ENCODE results near the gene METTL27. TPM values are rescaled to one million over a fixed set of nuclear protein-coding genes. Genes with fewer than 3 reads are reported as not detected.

METTL27 gene
- total RNA-seq, 1 donor from 2014 or later, result 4.0 TPM

DNA sequence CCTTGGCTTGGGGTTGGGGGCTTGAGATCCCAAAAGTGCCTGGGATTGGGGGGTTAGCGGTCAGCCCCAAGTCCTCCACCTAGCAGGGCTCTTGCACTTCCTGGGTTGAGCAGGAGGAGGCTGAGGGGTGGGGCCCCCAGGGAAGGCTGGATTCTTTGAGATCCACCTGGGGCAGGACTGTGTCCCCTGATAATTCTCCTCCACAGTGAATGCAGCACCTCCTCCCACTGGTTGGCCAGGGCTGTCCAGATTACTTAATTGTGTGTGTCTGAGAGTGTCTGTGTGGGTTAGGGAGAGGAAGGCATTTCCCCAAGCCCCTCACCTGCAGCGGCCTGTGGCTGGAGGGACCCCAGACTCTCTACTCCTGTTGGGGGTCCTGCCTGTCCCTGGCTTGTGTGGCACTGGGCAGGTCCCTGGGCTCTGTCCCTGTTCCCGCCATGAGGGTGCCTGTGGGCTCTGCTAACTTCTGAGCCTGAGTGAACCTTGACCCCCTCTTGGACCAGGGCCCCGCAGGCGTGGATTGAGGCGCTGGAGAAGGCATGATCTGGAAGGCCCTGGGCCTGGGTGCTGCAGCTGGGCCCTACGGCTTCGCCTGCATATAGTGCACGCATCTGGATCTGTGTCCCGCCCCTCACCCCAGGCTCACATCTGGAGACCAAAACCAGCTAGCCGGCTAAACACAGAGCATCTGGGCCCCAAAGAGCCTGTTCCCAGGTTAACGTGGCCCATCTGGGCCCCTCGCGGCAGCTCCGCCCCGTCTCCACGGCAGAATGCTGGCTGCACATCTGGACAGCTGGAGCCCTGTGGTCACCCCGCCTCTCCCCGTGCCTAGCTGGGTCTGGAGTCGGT, 29.1 kb upstream of the METTL27 start:
- Histone ChIP-seq H3K4me3 (no peak overlapping the region), H3K9me3 (no peaks in the 10 kb centered on the region), H3K4me1 (peaks cover 36% of the 10 kb centered on the region), H3K27ac (peak overlapping the region; percentile 24), H3K27me3 (ENCODE audit: low read depth) (no peaks in the 10 kb centered on the region), H3K36me3 (no peaks in the 10 kb centered on the region)
- peak; percentile 4 to 15 for ATAC-seq
- intact Hi-C loops (cut with DNase I), result no loop called here
- no peak for DNase-seq
- TF ChIP-seq, protein P1, sequence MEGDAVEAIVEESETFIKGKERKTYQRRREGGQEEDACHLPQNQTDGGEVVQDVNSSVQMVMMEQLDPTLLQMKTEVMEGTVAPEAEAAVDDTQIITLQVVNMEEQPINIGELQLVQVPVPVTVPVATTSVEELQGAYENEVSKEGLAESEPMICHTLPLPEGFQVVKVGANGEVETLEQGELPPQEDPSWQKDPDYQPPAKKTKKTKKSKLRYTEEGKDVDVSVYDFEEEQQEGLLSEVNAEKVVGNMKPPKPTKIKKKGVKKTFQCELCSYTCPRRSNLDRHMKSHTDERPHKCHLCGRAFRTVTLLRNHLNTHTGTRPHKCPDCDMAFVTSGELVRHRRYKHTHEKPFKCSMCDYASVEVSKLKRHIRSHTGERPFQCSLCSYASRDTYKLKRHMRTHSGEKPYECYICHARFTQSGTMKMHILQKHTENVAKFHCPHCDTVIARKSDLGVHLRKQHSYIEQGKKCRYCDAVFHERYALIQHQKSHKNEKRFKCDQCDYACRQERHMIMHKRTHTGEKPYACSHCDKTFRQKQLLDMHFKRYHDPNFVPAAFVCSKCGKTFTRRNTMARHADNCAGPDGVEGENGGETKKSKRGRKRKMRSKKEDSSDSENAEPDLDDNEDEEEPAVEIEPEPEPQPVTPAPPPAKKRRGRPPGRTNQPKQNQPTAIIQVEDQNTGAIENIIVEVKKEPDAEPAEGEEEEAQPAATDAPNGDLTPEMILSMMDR (IDR thresholded peaks at IDR 0.05), result no peak

DNA sequence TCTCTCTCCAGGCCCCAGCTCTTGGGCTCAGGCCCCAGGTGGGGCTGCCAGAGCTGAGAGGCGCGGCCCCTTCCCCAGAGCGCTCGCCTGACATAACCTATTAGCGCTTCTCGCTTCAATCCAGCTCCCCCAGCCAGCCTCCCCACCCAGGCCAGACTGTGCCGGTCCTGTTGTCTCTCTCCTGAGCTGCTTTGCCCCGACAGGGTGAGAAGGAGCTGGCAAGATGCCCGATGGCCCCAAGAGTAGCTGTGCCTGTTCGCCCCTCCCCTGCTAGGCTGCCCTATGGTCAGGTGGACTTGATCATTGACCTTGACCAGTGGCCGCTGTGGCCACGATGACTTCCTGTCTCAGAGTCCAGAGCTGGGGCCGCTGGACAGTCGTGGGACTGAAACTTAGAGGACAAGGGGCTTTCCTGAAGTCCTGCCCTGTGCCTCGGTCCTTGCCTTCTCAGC, 27.8 kb upstream of the METTL27 start:
- ATAC-seq (peak in 1 of 2 donors; percentile 4), DNase-seq (no peak)
- peaks cover 36% of the 10 kb centered on the region for H3K4me1 ChIP-seq
- H3K4me3 ChIP-seq, result no peak overlapping the region
- peak overlapping the region; percentile 21 for H3K27ac ChIP-seq
- H3K36me3 ChIP-seq, result no peaks in the 10 kb centered on the region
- H3K9me3 ChIP-seq, result no peaks in the 10 kb centered on the region
- H3K27me3 ChIP-seq (ENCODE audit: low read depth), result no peaks in the 10 kb centered on the region
- intact Hi-C loops (cut with DNase I), result no loop called here
- TF ChIP-seq, protein P1 (IDR thresholded peaks at IDR 0.05), result no peak

DNA sequence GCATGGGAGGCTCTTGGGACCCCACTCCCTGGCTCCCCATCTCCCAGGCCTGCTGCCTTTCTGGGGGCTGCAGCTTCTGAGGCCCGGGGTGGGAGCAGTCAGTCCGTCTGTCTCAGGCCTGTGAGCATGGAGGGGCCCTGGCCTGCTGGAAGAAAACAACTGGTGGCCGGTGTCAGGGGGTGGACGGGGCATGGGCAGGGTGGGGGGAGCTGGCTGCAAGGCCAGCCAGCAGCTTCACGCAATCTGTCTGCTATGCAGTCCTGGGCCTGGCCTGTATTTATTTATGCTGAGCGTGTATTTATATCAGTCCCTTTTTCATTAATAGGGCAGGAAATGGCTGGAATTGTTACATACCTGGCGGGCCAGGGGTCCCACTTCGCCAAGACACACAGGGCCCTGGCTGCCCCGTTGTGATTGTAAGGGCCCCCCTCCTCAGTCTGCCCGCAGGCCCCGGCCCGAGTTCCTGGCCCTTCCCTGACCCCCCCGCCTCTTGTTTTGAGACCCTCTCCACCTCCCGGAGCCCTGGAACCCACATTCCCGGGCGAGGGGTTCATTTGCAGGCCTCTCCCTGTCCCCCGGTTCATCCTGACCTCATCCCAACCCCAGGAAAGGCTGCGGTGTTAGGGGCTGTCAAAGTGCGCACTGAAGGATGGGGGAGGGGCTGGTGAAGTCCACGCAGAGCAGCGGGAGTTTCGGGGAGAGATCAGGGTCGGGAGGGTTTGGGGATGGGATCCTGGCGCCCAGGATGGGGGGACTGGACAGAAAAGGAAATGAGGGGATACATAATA, 26.9 kb upstream of the METTL27 start:
- H3K9me3 ChIP-seq, result no peaks in the 10 kb centered on the region
- ATAC-seq, result no peak
- H3K36me3 ChIP-seq, result no peaks in the 10 kb centered on the region
- DNase-seq, result no peak
- no peaks in the 10 kb centered on the region for H3K27me3 ChIP-seq (ENCODE audit: low read depth)
- no peak overlapping the region for H3K4me3 ChIP-seq
- TF ChIP-seq, protein P1 (IDR thresholded peaks at IDR 0.05), result no peak
- intact Hi-C loops (cut with DNase I), result no loop called here
- peaks cover 36% of the 10 kb centered on the region for H3K4me1 ChIP-seq
- H3K27ac ChIP-seq, result peak overlapping the region; percentile 41

DNA sequence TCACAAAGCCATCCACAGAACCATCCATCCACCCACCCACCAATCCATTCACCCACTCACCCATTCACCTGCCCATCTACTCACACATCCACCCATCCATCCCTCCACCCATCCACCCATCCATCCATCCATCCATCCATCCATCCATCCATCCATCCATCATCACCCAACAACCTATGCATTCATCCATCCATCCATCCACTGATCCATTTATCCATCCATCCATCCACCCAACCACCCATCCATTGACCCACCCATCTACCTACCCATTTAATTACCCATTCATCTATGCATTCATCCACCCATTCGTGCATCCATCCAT, 24.1 kb upstream of the METTL27 start:
- no peaks in the 10 kb centered on the region for H3K36me3 ChIP-seq
- intact Hi-C loops (cut with DNase I), result no loop called here
- H3K27me3 ChIP-seq (ENCODE audit: low read depth), result no peaks in the 10 kb centered on the region
- H3K9me3 ChIP-seq, result no peaks in the 10 kb centered on the region
- DNase-seq (no peak), ATAC-seq (no peak)
- no peak overlapping the region for H3K27ac ChIP-seq
- no peak overlapping the region for H3K4me3 ChIP-seq
- TF ChIP-seq, protein P1 (IDR thresholded peaks at IDR 0.05), result no peak
- peaks cover 25% of the 10 kb centered on the region for H3K4me1 ChIP-seq

DNA sequence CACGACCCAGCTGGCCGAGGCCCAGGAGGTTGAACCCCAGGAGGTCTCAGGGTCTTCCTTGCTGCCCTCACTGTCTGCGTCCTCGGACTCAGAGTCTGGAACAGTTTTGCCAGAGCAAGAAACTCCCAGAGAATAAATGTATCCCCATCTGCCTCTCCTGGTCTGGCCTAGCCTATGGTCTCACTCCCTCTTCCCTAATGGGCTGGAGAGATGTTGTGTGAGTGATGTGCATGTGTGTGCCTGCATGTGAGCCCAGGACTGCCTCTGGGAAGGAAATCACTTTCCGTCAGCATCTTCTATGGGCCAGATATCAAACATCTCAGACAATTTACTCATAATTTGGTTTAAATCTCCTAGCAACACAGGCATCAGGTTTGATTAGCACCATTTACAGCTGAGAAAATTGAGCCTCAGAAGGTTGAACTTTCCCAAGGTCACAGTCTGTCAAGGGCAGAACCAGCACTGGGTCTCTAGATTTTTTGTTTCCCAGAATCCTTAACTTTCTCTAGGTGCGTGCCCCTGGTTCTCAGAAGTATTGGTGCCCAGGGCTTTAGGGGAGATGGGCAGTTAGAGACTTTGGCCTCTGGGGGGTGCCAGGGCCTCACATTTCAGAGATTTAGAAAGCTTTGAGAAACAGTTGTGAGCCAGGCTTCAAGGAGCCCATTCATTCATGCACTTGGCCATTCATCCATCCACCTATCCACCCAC, 23.6 kb upstream of the METTL27 start:
- intact Hi-C loops (cut with DNase I), result no loop called here
- Histone ChIP-seq H3K27me3 (ENCODE audit: low read depth) (no peaks in the 10 kb centered on the region), H3K36me3 (no peaks in the 10 kb centered on the region), H3K4me1 (peaks cover 21% of the 10 kb centered on the region), H3K27ac (no peak overlapping the region), H3K9me3 (no peaks in the 10 kb centered on the region), H3K4me3 (no peak overlapping the region)
- TF ChIP-seq, protein P1 (IDR thresholded peaks at IDR 0.05), result peak; percentile 66
- ATAC-seq (peak; percentile 29 to 50), DNase-seq (no peak)

Measured in lower lobe of right lung (tissue), 2 donors.